AG09309 (cell line): ENCODE results near the gene KCND3.

ENCODE experiments used
- DNase-seq: peaks from one replicate; pipeline ENCODE4 v3.0.0-alpha.2; 2010; ENCODE audit warnings: low read depth
- H3K4me3 ChIP-seq: 2 replicates; pipeline ENCODE4 v1.5.1; 2011; ENCODE audit warnings: mild to moderate bottlenecking, low read depth, low read length, moderate library complexity; ENCODE audit not compliant: control insufficient read depth
- CTCF ChIP-seq: IDR thresholded peaks from 2 replicates; pipeline ENCODE4 v1.5.1; 2011; ENCODE audit warnings: mild to moderate bottlenecking, low read depth, low read length, inconsistent platforms; ENCODE audit not compliant: insufficient read depth, control insufficient read depth; ENCODE audit errors: missing control alignments

The KCND3 gene

GRCh38 chr1:112004076-112004475 is 14.6 kb upstream of the KCND3 start:
- no peak for TF ChIP-seq CTCF
- DNase-seq = no peak
- no peak overlapping the region for H3K4me3 ChIP-seq

GRCh38 chr1:112002514-112002913 is 13.0 kb upstream of the KCND3 start:
- H3K4me3 ChIP-seq = no peak overlapping the region
- no peak for DNase-seq
- TF ChIP-seq CTCF = no peak

- DNase-seq = no peak
- no peak for TF ChIP-seq CTCF
Measured at GRCh38 chr1:112001436-112001835, 12.0 kb upstream of the KCND3 start.

GRCh38 chr1:112000048-112000447 is 10.6 kb upstream of the KCND3 start:
- TF ChIP-seq CTCF = no peak
- no peak overlapping the region for H3K4me3 ChIP-seq
- DNase-seq = no peak

More at GRCh38 chr1:112001436-112001835, 12.0 kb upstream of the KCND3 start:
- no peak overlapping the region for H3K4me3 ChIP-seq

GRCh38 chr1:111998332-111998731 is 8.9 kb upstream of the KCND3 start:
- DNase-seq = no peak
- no peak overlapping the region for H3K4me3 ChIP-seq
- no peak for TF ChIP-seq CTCF

- TF ChIP-seq CTCF = no peak
- DNase-seq = no peak
- H3K4me3 ChIP-seq = no peak overlapping the region
Measured at GRCh38 chr1:111992476-111992875, 3.0 kb upstream of the KCND3 start.

- peak; percentile 29 for TF ChIP-seq CTCF
- H3K4me3 ChIP-seq = peak overlapping the region; percentile 50
- DNase-seq = peak; percentile 5
Measured at GRCh38 chr1:111990878-111991718, 1.6 kb upstream of the KCND3 start.
